RWPE2 (cell line): ENCODE measurements around the gene OR51M1.

Experiments
- ATAC-seq: fragments of 200-7000 bp; cut with Tn5 transposase; 3 replicates; pipeline ENCODE4 v1.9.1; 2021; ENCODE audit warnings: low read depth
- DNase-seq: peaks from one replicate; pipeline ENCODE4 v3.0.0-alpha.2; 2020; ENCODE audit warnings: low spot score
- H3K27ac ChIP-seq: fragments of 450-650 bp; 2 replicates; pipeline ENCODE4 v1.5.1; 2017; ENCODE audit warnings: mild to moderate bottlenecking; ENCODE audit not compliant: poor library complexity, severe bottlenecking
- H3K27me3 ChIP-seq: fragments of 250-450 bp; sonication (Bioruptor Pico); 2 replicates; pipeline ENCODE4 v1.5.1; 2021; ENCODE audit warnings: mild to moderate bottlenecking, moderate library complexity; ENCODE audit not compliant: insufficient read depth, poor library complexity, severe bottlenecking
- H3K36me3 ChIP-seq: fragments of 250-450 bp; sonication (Bioruptor Pico); 2 replicates; pipeline ENCODE4 v1.5.1; 2020; ENCODE audit warnings: low read depth, mild to moderate bottlenecking, moderate library complexity
- H3K4me1 ChIP-seq: fragments of 250-450 bp; sonication (Bioruptor Pico); 2 replicates; pipeline ENCODE4 v1.5.1; 2021; ENCODE audit warnings: mild to moderate bottlenecking, moderate library complexity; ENCODE audit not compliant: insufficient read depth, poor library complexity, severe bottlenecking
- H3K4me3 ChIP-seq: fragments of 250-450 bp; sonication (Bioruptor Pico); 2 replicates; pipeline ENCODE4 v1.5.1; 2021; ENCODE audit warnings: mild to moderate bottlenecking, moderate library complexity; ENCODE audit not compliant: severe bottlenecking
- H3K9me3 ChIP-seq: fragments of 250-450 bp; sonication (Bioruptor Pico); 2 replicates; pipeline ENCODE4 v1.5.1; 2021; ENCODE audit warnings: mild to moderate bottlenecking, moderate library complexity; ENCODE audit not compliant: severe bottlenecking
- TF ChIP-seq, protein P1 (sequence below): fragments of 450-650 bp; IDR thresholded peaks from one replicate; pipeline ENCODE4 v1.5.1; 2017; ENCODE audit warnings: mild to moderate bottlenecking, moderate library complexity; ENCODE audit not compliant: poor library complexity, severe bottlenecking

OR51M1 gene

GRCh38 chr11:5343474-5344335, 39.9 kb upstream of the OR51M1 start, which contains the start of gene OR51B5:
OR51B5 (minus strand) TSS chr11:5343524; CDS start chr11:5343524, 0 bp downstream.
- H3K27ac ChIP-seq, result no peak within 1 kb of the TSS
- ATAC-seq, result no peak
- no peak within 1 kb of the TSS for H3K4me3 ChIP-seq
- peaks cover 3% of the 10 kb centered on the region for H3K27me3 ChIP-seq
- no peaks in the 10 kb centered on the region for H3K9me3 ChIP-seq
- no peaks in the 10 kb centered on the region for H3K36me3 ChIP-seq
- TF ChIP-seq, protein P1, sequence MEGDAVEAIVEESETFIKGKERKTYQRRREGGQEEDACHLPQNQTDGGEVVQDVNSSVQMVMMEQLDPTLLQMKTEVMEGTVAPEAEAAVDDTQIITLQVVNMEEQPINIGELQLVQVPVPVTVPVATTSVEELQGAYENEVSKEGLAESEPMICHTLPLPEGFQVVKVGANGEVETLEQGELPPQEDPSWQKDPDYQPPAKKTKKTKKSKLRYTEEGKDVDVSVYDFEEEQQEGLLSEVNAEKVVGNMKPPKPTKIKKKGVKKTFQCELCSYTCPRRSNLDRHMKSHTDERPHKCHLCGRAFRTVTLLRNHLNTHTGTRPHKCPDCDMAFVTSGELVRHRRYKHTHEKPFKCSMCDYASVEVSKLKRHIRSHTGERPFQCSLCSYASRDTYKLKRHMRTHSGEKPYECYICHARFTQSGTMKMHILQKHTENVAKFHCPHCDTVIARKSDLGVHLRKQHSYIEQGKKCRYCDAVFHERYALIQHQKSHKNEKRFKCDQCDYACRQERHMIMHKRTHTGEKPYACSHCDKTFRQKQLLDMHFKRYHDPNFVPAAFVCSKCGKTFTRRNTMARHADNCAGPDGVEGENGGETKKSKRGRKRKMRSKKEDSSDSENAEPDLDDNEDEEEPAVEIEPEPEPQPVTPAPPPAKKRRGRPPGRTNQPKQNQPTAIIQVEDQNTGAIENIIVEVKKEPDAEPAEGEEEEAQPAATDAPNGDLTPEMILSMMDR, result no peak
- H3K4me1 ChIP-seq, result no peaks in the 10 kb centered on the region
- no peak for DNase-seq

DNA sequence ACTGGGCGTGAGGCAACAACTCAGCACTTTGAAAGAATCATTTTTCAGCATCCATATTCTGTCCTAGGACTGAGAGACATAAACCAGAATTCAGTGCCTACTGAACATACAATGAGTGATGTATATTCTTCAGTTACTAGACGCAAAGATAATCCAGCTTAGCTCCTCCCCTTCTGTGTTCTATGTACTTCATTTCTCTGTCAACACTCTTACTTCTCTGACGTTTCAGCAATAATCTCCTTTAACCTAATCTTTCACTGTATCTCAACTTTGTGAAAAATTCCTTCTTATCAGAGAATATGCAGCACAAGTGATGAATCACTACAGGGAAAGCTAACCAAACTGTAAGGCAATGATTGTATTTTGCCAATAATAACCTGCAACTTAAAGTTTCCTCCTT, 37.8 kb upstream of the OR51M1 start:
- ATAC-seq, result no peak

DNA sequence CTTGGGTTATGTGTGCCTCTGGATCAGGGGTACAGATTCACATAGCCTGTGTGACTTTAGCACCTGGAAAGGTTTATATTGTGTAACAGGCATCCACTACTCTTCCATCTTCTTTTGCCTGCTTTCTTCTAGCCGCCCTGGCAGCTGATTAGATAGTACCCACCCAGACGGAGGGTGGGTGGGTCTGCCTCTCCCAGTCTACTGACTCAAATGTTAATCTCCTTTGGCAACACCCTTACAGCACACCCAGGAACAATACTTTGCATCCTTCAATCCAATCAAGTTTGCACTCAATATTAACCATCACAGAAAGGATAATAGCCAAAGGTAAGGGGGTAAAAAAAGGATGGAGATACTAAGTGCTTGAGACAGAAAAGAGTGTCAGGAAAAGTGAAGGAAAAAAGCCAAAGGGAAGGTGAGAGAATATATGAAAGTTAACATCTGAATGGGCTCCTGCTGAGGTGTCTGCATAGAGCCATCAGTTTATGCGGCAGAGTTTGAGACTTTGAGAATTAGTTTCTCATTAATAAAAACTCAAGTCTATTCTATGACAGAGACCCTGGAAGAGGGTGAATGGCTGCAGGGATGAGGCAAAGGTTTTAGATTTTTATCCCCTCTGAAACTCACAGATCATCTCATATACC, 34.9 kb upstream of the OR51M1 start:
- no peaks in the 10 kb centered on the region for H3K9me3 ChIP-seq
- DNase-seq, result no peak
- H3K27me3 ChIP-seq, result no peaks in the 10 kb centered on the region
- no peaks in the 10 kb centered on the region for H3K4me1 ChIP-seq
- ATAC-seq, result no peak
- TF ChIP-seq, protein P1, result no peak
- H3K36me3 ChIP-seq, result no peaks in the 10 kb centered on the region
- no peak overlapping the region for H3K27ac ChIP-seq
- no peak overlapping the region for H3K4me3 ChIP-seq

More for the DNA sequence above, 37.8 kb upstream of the OR51M1 start:
- no peaks in the 10 kb centered on the region for H3K9me3 ChIP-seq
- TF ChIP-seq, protein P1, result no peak
- no peak for DNase-seq
- no peaks in the 10 kb centered on the region for H3K4me1 ChIP-seq
- H3K27ac ChIP-seq, result no peak overlapping the region
- no peaks in the 10 kb centered on the region for H3K36me3 ChIP-seq
- no peak overlapping the region for H3K4me3 ChIP-seq
- H3K27me3 ChIP-seq, result peaks cover 3% of the 10 kb centered on the region

DNA sequence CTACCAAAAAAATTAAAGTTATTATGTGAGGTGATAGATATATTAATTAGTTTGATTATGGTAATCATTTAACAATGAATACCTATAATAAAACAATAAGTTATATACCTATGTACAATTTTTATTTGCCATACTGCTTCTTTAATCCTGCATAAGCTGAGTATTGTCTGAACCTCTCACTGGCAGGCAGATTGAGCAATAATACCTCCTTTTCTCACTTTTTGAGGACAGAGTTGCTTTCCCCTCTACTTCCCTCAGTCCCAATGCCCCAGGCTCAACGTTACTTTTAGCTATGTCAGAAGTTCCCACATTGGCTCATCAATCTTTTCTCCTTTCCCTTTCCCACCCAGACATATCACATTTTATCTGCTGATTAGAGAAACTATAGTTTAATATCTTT, 34.1 kb upstream of the OR51M1 start:
- TF ChIP-seq, protein P1, result no peak
- no peak for ATAC-seq

More for the DNA sequence above, 34.1 kb upstream of the OR51M1 start:
- H3K4me1 ChIP-seq, result no peaks in the 10 kb centered on the region
- no peak overlapping the region for H3K4me3 ChIP-seq
- no peaks in the 10 kb centered on the region for H3K27me3 ChIP-seq
- no peaks in the 10 kb centered on the region for H3K36me3 ChIP-seq
- no peak overlapping the region for H3K27ac ChIP-seq
- no peaks in the 10 kb centered on the region for H3K9me3 ChIP-seq
- DNase-seq, result no peak
